Measurements from ENCODE around the gene HYAL3. TPM values are rescaled to one million over a fixed set of nuclear protein-coding genes. Genes with fewer than 3 reads are reported as not detected.

The HYAL3 gene
- total and polyA plus RNA-seq, 2 of the 13 experiments (the other 11 are each of a cell fraction or from before 2014, with no cell fraction given) = 5.5 to 10.4 TPM

- TF ChIP-seq FOSL1 (CRISPR knock-in tag; IDR thresholded peaks at IDR 0.05; ENCODE audit: borderline replicate concordance) (no peak), HDAC2 (CRISPR knock-in tag; IDR thresholded peaks at IDR 0.05) (peak; percentile 66), HNRNPLL (IDR thresholded peaks at IDR 0.05; ENCODE audit: low read depth, low read length, poor library complexity, severe bottlenecking) (no peak), ZNF503 (CRISPR knock-in tag; IDR thresholded peaks at IDR 0.05) (peak; percentile 51; the same call in 1 of the 2 replicates), PATZ1 (CRISPR knock-in tag; IDR thresholded peaks at IDR 0.05) (peak; percentile 91), DNMT3B (CRISPR knock-in tag; conservative IDR thresholded peaks at IDR 0.05) (no peak), IKZF1 (IDR thresholded peaks at IDR 0.05) (no peak), ZFP91 (CRISPR knock-in tag; IDR thresholded peaks at IDR 0.05; ENCODE audit: borderline replicate concordance) (no peak), ZNF30 (CRISPR knock-in tag; IDR thresholded peaks at IDR 0.05) (no peak), SATB2 (CRISPR knock-in tag; IDR thresholded peaks at IDR 0.05) (no peak), MTA3 (CRISPR knock-in tag; IDR thresholded peaks at IDR 0.05) (no peak), ZNF598 (CRISPR knock-in tag; IDR thresholded peaks at IDR 0.05; ENCODE audit: borderline replicate concordance) (no peak), TRIM24 (CRISPR knock-in tag; IDR thresholded peaks at IDR 0.05) (no peak), RFX3 (CRISPR knock-in tag; IDR thresholded peaks at IDR 0.05) (no peak), GABPA (IDR thresholded peaks at IDR 0.05; ENCODE audit: low read depth, low read length) (no peak), GABPA (CRISPR knock-in tag; IDR thresholded peaks at IDR 0.05; ENCODE audit: low read depth) (no peak), AKNA (CRISPR knock-in tag; IDR thresholded peaks at IDR 0.05; ENCODE audit: borderline replicate concordance) (no peak), MED1 (CRISPR knock-in tag; IDR thresholded peaks at IDR 0.05) (peak; percentile 58), CHD2 (IDR thresholded peaks at IDR 0.05; ENCODE audit: low read depth, low read length) (no peak), ZFAT (CRISPR knock-in tag; conservative IDR thresholded peaks at IDR 0.05) (no peak)
- TF ChIP-seq, protein P1, sequence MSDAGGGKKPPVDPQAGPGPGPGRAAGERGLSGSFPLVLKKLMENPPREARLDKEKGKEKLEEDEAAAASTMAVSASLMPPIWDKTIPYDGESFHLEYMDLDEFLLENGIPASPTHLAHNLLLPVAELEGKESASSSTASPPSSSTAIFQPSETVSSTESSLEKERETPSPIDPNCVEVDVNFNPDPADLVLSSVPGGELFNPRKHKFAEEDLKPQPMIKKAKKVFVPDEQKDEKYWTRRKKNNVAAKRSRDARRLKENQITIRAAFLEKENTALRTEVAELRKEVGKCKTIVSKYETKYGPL (CRISPR knock-in tag; IDR thresholded peaks at IDR 0.05) = no peak
These were observed 34.7 kb downstream of the HYAL3 start (continued) for GRCh38 chr3:50264383-50264963.
